HG02970 (cell line): Measurements from ENCODE around the gene MT1X.
"Not testable (repeated sequence)": the region's sequence is repeated elsewhere in the genome, so short reads cannot be mapped to it uniquely, and the experiment has no call there.

Experiments used
- ATAC-seq: cut with Tn5 transposase; IDR thresholded peaks from one replicate; pipeline ENCODE4 v1.9.1; 2021; ENCODE audit warnings: mild to moderate bottlenecking, moderate library complexity, moderate number of reproducible peaks; ENCODE audit not compliant: unreplicated experiment, low FRiP score

Gene MT1X

GRCh38 chr16:56652600-56652999 lies 29.7 kb upstream of the MT1X start:
- ATAC-seq: no peak

DNA sequence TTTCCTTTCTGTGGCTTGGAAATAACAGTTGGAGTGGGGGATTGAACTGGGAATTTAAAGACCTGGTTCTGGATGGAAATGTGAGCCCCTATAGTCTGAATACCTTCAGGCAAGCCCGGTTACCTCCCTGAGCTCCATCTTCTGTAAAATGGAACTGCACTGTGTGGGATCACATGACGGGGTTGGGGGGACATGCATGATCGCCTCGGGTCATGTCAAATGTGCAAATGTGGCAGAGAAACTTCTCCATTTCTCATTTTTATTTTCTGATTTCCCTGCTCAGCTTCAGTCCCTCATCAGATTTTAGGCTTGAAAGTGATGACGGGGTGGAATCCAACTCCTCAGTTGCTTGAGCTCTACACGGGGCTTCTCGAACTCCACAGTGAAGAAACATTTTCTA lies 29.1 kb upstream of the MT1X start:
- ATAC-seq: no peak

GRCh38 chr16:56657555-56658326 lies 24.5 kb upstream of the MT1X start, which contains the start of gene MT1F:
TSS of gene MT1F (plus strand) at chr16:56657959. CDS start at chr16:56658059, 100 bp downstream.
- ATAC-seq: no peak

GRCh38 chr16:56658327-56658875 lies 23.9 kb upstream of the MT1X start:
- ATAC-seq: no peak

DNA sequence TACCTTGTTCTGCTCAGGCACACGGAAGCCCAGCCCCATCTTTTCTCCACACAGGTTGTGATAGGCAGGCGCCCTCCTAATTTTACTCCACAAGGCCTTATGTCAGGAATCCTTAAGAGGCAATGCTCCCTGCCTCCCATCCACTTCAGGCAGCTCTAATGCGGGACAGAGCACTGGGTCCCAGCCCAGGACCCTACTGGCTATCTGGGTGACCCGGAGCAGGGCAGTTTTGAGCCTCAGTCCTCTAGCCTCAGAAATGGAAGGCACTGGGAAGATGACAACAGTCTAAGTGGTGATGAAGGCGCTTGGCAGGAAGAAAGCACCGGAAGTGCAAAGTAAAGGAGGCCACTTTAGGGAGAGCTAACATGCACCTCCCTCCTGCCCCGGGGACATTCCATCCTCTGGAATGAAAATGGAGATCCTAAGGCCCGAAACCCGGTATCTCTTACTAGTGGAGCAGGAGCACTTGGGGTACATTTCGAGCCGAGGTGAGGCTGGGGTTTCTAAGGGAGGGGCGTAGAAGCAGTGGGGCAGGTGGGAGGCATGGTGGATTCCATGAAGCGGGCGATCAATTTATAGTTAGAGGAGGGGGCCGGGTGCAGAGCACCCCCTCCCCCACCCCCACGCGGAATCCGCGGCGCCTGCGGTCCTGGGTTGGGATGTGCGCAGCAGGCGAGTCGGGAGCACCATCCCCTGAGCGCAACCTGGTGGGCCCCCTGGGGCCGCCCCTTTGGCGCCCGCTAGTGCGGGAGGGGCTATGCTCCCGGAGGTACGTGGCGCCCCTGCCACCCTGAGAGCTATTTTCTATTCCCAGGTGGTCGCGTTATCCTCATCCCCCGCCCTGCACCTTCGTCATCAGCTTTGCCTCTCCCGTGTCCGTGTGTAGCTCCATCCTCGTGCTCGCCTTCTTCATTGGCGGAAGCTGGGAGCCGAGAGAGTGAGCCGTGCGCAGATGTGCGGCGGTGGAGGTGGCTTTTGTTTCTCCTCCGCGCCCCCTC lies 19.6 kb upstream of the MT1X start:
- ATAC-seq: no peak

DNA sequence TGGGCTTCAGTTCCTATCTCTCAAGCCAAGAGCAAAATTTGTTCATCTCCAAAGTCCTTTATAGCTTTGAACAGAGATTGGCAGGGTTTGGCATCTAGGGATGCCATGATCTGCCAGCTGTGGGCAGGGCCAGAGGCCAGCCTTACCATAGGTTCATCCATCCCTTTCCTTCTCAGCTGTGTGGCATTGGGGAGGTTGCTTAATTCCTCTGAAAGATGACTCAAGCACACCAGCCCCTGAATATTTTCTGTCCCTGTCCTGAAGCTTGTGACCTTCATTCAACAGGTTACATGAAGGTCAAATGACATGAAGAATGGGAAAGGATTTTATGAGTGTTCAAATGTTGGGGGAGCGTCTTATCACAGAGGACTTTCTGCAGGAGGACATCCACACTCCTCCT lies 17.8 kb upstream of the MT1X start:
- ATAC-seq: no peak

- not testable (repeated sequence) for ATAC-seq
Observed at GRCh38 chr16:56665286-56666261, 16.7 kb upstream of the MT1X start.

- ATAC-seq: no peak
Observed at GRCh38 chr16:56667581-56668571, 14.4 kb upstream of the MT1X start, which contains the start of gene MT1G. TSS of gene MT1G (minus strand) at chr16:56668065. CDS start at chr16:56667993, 72 bp downstream.

GRCh38 chr16:56669005-56669839 lies 13.0 kb upstream of the MT1X start, which contains the start of gene MT1H:
TSS of gene MT1H (plus strand) at chr16:56669814. CDS start at chr16:56669885, 71 bp downstream.
- ATAC-seq: no peak

DNA sequence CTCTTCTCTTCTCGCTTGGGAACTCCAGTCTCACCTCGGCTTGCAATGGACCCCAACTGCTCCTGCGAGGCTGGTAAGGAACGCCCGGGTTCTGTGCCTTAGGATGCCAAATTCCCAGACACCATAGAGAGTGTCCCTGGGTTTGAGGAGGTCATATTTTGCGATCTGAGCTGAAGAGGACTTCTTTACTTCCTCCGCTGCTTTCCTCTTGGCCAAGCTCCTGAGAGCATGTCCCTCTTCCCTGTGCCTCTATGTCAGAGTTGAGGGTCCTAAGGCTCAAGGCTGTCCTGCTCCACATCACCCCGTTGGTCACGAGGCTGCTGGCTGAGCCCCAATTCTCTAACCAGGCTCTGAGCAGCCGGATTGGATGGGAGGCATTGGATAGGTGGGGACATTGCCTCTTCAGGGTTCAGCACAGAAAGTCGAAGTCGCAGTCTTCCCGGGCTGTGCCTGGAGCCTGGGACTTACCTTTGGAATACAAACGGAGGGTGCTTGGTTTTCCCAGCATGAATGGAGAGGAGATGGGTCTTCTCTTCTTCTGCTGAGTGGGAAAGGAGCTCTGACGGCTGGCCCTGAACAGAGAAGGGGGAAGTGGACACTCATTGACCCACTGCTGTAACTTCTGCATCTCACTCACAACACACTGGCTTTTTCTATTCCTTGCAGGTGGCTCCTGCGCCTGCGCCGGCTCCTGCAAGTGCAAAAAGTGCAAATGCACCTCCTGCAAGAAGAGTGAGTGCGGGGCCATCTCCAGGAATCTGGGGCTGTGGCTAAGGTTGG lies 12.2 kb upstream of the MT1X start:
- no peak for ATAC-seq

GRCh38 chr16:56670620-56670934 lies 11.7 kb upstream of the MT1X start:
- ATAC-seq: no peak

DNA sequence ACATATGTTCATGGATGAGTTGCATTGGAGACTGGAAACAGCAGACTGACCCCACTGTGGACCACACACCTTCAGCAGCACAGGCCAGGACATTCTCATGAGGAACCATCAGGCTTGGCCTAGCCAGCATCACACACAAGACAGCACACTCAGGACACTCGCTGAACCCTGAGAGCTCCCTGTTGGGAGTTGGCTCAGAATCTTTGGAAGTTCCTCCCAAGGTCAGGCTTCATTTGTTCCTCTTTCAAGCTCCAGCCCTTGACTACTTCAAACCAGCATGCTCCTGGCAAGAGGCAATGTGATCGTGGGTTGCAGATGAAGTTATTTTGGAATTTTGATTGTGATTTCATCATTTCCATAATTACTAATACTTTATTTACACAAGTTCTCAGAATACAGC lies 10.6 kb upstream of the MT1X start:
- not testable (repeated sequence) for ATAC-seq

- not testable (repeated sequence) for ATAC-seq
Observed at GRCh38 chr16:56672171-56672570, 10.1 kb upstream of the MT1X start.

DNA sequence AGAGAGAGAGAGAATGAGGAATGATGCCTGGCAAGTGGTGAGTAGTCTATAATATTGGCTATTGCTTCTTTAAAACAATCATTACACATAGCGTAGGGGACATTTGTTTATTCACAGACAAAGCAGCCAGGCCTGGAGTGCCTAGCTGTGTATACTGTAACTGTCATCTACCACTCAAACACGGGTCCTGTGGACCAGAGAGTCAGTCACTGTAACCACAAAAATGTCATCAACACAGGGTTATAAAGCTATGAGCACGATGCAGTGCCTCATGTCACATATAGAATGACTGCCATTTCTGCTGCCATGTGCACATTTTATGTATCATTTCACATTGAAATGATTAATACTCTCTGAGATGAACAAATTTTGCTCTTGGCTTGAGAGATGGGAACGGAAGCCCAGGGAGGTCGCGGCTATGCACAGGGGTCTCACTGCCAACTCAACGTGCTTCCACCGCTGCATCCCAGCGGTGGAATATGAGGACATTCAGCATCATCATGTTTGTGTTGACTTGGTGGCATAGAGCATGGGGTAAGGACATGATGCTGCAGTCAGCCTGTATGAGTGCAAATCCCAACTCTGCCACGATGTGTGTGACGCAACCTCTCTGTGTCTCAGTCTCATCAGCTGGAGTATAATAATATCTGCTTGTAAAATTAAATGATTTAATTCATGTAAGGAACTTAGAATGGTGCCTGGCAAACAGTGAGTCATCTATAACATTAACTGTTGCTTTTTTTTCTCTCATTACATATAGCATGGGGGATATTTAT lies 9.3 kb upstream of the MT1X start:
- no peak for ATAC-seq

DNA sequence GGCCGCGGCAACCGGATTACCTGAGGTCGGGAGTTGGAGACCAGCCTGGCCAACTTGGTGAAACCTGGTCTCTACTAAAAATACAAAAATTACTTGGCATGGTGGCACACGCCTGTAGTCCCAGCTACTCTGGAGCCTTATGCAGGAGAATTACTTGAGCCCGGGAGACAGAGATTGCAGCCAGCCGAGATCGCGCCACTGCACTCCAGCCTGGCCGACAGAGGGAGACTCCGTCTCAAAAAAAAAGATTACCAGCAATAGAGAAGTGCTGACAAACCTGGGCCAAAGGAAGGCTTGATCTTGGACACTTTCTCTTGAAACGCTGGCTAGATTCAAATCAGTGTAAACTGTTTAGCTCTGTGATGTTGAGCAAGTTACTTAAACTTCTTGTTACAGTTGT lies 8.3 kb upstream of the MT1X start:
- ATAC-seq: no peak

GRCh38 chr16:56674570-56674969 lies 7.7 kb upstream of the MT1X start:
- ATAC-seq: not testable (repeated sequence)
